Stimulated activated naive B cell treated with anti-CD40 and anti-IgM and Interleukin-4, amounts not matched to agents 10 μg/mL and 1 μg/mL and 100 μg/mL, for 72 hours (primary cell): ENCODE measurements around the gene P2RX6.

Source experiments
- ATAC-seq, 2 donors: fragments of 150-1000 bp; cut with Tn5 transposase; replicated peaks; 2 replicates each; pipeline ENCODE4 v1.10.0; 2021; ENCODE audit warnings: moderate library complexity in 1 of 2
- DNase-seq: peaks from one replicate; pipeline ENCODE4 v3.0.0; 2021
- H3K27ac Mint-ChIP-seq: one replicate; pipeline ENCODE4 v1.8.0; 2022; ENCODE audit warnings: mild to moderate bottlenecking, mixed read lengths
- H3K27me3 Mint-ChIP-seq, 2 donors: one replicate each; pipeline ENCODE4 v1.8.0; 2022; ENCODE audit warnings: mixed read lengths in 2 of 2
- H3K36me3 Mint-ChIP-seq, 2 donors: one replicate each; pipeline ENCODE4 v1.8.0; 2022; ENCODE audit warnings: mixed read lengths in 2 of 2, mild to moderate bottlenecking in 1 of 2
- H3K4me1 Mint-ChIP-seq, 2 donors: one replicate each; pipeline ENCODE4 v1.8.0; 2022; ENCODE audit warnings: mixed read lengths in 2 of 2, mild to moderate bottlenecking in 1 of 2
- H3K4me3 Mint-ChIP-seq, 2 donors: one replicate each; pipeline ENCODE4 v1.8.0; 2022; ENCODE audit warnings: mild to moderate bottlenecking in 2 of 2, mixed read lengths in 2 of 2, moderate library complexity in 1 of 2
- H3K9me3 Mint-ChIP-seq, 2 donors: one replicate each; pipeline ENCODE4 v1.8.0; 2022; ENCODE audit warnings: mixed read lengths in 2 of 2, mild to moderate bottlenecking in 1 of 2

The P2RX6 gene

DNA sequence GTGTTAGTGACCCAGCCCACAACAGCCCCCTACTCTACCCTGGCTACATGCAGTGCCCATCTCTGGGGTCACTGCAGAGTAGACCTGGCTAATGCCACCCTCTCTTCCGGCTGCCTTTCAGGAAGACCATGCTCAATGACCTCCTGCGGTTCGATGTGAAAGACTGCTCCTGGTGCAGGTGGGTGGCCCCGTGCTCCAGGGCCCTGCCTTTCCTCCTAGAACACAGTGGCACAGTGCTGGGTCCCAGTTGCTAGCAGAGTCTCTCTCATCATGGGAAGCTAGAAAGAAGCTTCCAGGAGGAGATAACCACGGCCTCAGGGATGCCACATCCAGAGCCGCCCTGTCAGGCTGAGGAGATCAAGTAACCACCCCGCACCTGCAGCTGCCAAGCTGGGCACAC lies 29.2 kb upstream of the P2RX6 start:
- peaks cover 23 to 31% of the 10 kb centered on the region in 2 donors for H3K4me1 Mint-ChIP-seq
- H3K27ac Mint-ChIP-seq: no peak overlapping the region
- DNase-seq: no peak
- H3K36me3 Mint-ChIP-seq: peaks cover 28 to 38% of the 10 kb centered on the region in 2 donors
- no peaks in the 10 kb centered on the region for H3K27me3 Mint-ChIP-seq
- no peaks in the 10 kb centered on the region for H3K9me3 Mint-ChIP-seq
- no peak for ATAC-seq
- no peak overlapping the region for H3K4me3 Mint-ChIP-seq

GRCh38 chr22:20986365-20986764 lies 28.6 kb upstream of the P2RX6 start:
- ATAC-seq: no peak
- no peaks in the 10 kb centered on the region for H3K9me3 Mint-ChIP-seq
- H3K4me3 Mint-ChIP-seq: no peak overlapping the region
- peaks cover 34 to 43% of the 10 kb centered on the region in 2 donors for H3K36me3 Mint-ChIP-seq
- peaks cover 17 to 25% of the 10 kb centered on the region in 2 donors for H3K4me1 Mint-ChIP-seq
- DNase-seq: no peak
- H3K27ac Mint-ChIP-seq: no peak overlapping the region
- H3K27me3 Mint-ChIP-seq: no peaks in the 10 kb centered on the region

DNA sequence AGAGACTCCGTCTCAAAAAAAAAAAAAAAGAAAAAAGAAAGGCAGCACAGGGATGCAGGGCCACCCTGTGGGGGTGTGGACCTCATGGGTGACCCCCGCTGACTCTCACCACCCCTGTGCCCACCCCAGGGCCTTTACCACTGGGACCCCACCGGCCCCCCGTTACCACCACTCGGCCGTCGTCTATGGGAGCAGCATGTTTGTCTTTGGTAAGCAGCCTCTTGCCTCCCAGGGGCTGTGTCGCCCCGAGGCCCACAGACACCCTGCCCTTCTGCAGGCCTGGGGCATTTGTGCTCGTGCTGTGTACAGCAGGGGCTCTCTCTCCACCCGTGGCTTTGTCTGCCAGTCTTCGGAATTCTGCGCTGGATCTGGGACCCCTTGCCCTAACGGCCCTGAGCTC lies 27.6 kb upstream of the P2RX6 start:
- no peaks in the 10 kb centered on the region for H3K27me3 Mint-ChIP-seq
- H3K4me1 Mint-ChIP-seq: peaks cover 13 to 18% of the 10 kb centered on the region in 2 donors
- no peak overlapping the region for H3K4me3 Mint-ChIP-seq
- peaks cover 34 to 48% of the 10 kb centered on the region in 2 donors for H3K36me3 Mint-ChIP-seq
- ATAC-seq (no peak), DNase-seq (no peak)
- no peaks in the 10 kb centered on the region for H3K9me3 Mint-ChIP-seq
- no peak overlapping the region for H3K27ac Mint-ChIP-seq

- ATAC-seq (no peak), DNase-seq (no peak)
- Mint-ChIP-seq H3K27me3 (no peaks in the 10 kb centered on the region), H3K27ac (no peak overlapping the region), H3K9me3 (no peaks in the 10 kb centered on the region), H3K4me3 (no peak overlapping the region), H3K36me3 (peaks cover 38 to 50% of the 10 kb centered on the region in 2 donors), H3K4me1 (peaks cover 4% of the 10 kb centered on the region in 2 donors)
Measured at GRCh38 chr22:20988573-20989322, 26.2 kb upstream of the P2RX6 start.

DNA sequence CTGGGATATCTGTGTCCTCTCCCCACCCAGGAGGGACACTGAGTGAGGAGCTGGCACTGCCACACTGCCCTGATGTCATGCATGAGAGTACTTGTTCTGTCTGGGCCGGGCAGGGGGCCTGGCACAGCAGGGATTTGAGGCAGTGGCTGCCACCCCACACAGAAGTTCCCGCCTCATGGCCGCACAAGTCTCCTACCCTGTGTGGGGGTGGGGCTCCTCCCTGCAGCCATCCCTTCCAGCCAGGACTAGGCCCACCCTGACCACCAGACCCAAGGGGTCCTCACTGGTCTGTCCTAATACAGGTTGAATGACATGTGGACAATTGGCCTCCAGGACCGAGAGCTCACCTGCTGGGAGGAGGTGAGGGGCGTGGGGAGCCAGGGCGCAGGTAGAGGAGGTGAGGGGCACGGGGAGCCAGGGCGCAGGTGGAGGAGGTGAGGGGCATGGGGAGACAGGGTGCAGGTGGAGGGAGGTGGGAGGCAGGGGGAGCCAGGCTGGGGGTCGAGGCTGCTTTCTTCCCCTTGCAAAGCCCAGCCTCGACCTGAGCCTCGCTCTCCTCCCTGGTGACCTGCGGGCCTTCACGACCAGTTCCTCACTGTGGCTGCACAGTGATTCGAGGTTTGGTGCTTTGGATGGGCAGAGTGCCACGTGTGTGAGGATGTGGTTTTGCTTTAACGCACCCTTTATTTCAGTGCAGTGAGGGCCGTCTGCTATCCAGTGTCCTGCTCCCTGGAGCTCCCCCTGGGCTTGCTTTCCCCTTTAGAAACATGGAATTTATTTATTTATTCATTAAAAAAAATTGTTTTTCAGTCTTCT lies 25.4 kb upstream of the P2RX6 start:
- H3K36me3 Mint-ChIP-seq: peaks cover 32 to 46% of the 10 kb centered on the region in 2 donors

DNA sequence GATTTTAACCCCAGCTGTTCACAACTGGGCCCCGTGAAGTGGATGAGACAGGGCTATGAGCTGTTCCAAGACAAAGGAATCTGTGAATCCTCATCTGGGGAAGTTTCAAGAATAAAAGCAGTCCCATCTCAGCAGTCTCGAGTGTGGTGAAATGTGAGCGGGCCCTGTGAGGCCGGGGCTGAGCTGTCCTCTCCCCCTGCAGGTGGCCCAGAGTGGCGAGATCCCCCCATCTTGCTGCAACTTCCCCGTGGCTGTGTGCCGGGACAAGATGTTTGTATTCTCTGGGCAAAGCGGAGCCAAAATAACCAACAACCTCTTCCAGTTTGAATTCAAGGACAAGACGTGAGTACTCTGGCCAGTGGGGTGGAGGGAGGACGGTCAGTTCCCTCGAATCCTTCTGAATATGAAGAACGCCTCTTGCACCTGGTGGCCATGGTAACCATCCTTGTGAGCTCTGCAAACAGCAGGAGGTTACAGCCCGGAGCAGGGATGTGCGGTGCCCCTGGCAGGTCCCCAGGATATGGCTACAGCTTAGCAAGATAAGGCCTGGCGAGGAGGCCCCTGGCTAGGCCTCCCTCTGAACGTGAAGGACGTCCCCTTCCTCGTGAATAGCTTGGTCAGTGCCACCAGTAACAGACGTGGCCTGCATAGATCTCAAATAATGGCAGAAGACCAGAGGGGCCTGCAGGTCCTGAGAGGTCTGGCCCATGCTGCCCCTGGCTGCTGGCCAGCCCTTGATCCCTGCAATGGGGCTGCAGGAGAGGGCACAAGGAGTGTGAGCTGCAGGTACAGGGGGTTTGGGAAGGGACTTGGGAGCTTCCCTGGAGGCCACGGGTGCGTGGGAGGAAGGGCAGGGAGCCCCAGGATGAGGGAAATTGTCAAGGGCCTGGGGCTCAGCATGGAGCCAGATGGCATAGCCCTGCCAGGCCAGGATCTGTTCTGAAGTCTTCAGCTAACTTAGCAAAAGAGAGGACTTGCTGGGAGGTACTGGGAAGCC lies 24.5 kb upstream of the P2RX6 start:
- Mint-ChIP-seq H3K9me3 (no peaks in the 10 kb centered on the region), H3K27ac (peak overlapping the region; percentile 62), H3K27me3 (no peaks in the 10 kb centered on the region), H3K4me3 (no peak overlapping the region), H3K36me3 (peaks cover 33 to 54% of the 10 kb centered on the region in 2 donors), H3K4me1 (no peaks in the 10 kb centered on the region)
- DNase-seq: no peak
- ATAC-seq: no peak

More for the DNA sequence above, 25.4 kb upstream of the P2RX6 start:
- Mint-ChIP-seq H3K27ac (no peak overlapping the region), H3K27me3 (no peaks in the 10 kb centered on the region), H3K4me1 (no peaks in the 10 kb centered on the region), H3K9me3 (no peaks in the 10 kb centered on the region), H3K4me3 (no peak overlapping the region)
- DNase-seq (no peak), ATAC-seq (no peak)

GRCh38 chr22:20991252-20992055 lies 23.5 kb upstream of the P2RX6 start:
- Mint-ChIP-seq H3K4me1 (peaks cover 2 to 3% of the 10 kb centered on the region in 2 donors), H3K27me3 (no peaks in the 10 kb centered on the region), H3K27ac (peak overlapping the region; percentile 62), H3K9me3 (no peaks in the 10 kb centered on the region), H3K4me3 (no peak overlapping the region), H3K36me3 (peaks cover 33 to 54% of the 10 kb centered on the region in 2 donors)
- ATAC-seq (no peak), DNase-seq (no peak)

DNA sequence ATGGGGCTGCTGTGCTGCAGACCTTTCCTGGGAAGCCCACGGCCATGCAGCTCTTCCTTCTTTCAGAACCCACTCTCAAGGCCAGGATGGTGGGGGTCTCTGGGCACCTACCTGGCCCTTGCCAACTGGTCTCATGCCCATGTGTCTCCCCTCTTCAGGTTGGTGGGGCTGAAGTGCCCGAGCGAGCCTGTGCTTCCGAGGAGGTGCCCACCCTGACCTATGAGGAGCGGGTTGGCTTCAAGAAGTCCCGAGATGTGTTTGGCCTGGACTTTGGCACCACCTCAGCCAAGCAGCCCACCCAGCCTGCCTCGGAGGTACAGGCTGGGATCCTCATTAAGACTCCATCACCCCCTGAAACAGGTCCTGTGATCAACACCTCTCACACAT lies 22.9 kb upstream of the P2RX6 start:
- no peak overlapping the region for H3K27ac Mint-ChIP-seq
- no peak overlapping the region for H3K4me3 Mint-ChIP-seq
- ATAC-seq: no peak
- H3K4me1 Mint-ChIP-seq: peaks cover 2 to 3% of the 10 kb centered on the region in 2 donors
- no peaks in the 10 kb centered on the region for H3K27me3 Mint-ChIP-seq
- H3K9me3 Mint-ChIP-seq: no peaks in the 10 kb centered on the region
- DNase-seq: no peak
- H3K36me3 Mint-ChIP-seq: peaks cover 31 to 52% of the 10 kb centered on the region in 2 donors

DNA sequence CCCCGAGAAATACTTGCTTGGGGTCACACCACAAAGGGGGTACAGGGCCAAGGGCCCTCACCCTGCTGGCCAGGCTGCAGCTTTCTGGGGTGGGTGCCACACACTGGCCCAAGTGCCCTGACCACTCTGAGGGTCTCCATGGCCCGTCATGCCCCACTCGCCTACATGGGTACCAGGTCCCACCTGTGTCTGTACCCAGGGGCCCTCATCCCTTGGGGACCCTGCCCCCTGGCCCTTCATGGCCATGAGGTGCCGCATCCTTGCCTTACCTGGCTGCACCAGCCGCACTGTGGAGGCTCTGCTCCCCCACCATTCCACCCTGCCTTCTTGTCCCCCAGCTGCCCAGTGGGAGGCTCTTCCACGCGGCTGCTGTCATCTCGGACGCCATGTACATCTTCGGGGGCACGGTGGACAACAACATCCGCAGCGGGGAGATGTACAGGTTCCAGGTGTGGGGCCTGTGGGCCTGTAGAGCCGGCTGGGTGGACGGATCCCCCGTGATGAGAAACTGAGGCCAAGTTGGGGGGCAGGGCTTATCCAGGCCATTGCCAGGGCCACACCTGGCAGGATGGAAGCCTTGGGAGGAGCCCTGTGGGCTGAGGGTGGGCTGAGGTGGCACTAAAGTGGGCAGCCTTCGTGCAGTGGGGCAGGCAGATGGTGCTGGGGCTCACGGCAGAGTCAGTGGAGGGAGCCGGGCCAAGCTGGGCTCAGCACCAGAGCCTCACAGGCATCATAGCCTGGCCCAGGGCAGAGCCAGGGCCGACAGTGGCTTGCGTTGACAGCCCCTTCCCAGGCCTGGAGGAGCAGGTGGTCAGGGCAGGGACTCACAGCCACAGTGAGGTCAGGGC lies 22.3 kb upstream of the P2RX6 start:
- Mint-ChIP-seq H3K27ac (no peak overlapping the region), H3K36me3 (peaks cover 27 to 49% of the 10 kb centered on the region in 2 donors), H3K4me1 (peaks cover 2 to 3% of the 10 kb centered on the region in 2 donors), H3K9me3 (no peaks in the 10 kb centered on the region), H3K27me3 (no peaks in the 10 kb centered on the region), H3K4me3 (no peak overlapping the region)
- ATAC-seq (no peak), DNase-seq (no peak)

GRCh38 chr22:20993304-20994127 lies 21.4 kb upstream of the P2RX6 start:
- Mint-ChIP-seq H3K27me3 (no peaks in the 10 kb centered on the region), H3K4me1 (peaks cover 8 to 10% of the 10 kb centered on the region in 2 donors), H3K9me3 (no peaks in the 10 kb centered on the region), H3K27ac (no peak overlapping the region), H3K4me3 (no peak overlapping the region), H3K36me3 (peaks cover 30 to 51% of the 10 kb centered on the region in 2 donors)
- ATAC-seq (no peak), DNase-seq (no peak)

DNA sequence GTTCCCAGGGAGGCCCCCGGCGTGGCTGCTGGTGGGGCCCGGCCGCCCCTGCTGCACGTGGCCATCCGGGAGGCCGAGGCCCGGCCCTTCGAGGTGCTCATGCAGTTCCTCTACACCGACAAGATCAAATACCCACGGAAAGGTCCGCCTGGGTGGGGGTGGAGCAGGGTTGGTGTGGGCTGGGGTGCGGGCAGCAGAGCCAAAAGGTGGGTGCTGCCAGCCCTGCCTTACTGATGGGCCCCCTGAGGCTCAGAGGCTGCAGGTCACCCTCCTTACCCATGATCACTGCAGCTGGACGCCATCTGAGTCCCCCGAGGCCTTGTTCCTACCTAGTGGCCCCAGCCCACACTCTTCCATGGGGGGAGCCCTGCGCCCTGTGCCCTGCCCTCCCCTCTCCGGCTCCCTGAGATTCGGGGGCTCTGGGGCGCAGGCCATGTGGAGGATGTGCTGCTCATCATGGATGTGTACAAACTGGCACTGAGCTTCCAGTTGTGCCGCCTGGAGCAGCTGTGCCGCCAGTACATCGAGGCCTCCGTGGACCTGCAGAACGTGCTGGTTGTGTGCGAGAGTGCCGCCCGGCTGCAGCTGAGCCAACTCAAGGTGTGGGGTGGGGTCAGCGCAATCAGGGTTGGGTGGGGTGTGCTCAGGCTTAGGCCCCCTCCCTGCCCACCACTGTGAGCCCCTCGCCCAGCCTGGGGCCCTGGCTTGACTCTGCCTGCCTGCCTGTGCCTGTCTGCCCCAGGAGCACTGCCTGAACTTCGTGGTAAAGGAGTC lies 20.6 kb upstream of the P2RX6 start:
- no peaks in the 10 kb centered on the region for H3K27me3 Mint-ChIP-seq
- no peak overlapping the region for H3K4me3 Mint-ChIP-seq
- H3K27ac Mint-ChIP-seq: no peak overlapping the region
- DNase-seq: no peak
- no peaks in the 10 kb centered on the region for H3K9me3 Mint-ChIP-seq
- H3K4me1 Mint-ChIP-seq: peaks cover 8 to 11% of the 10 kb centered on the region in 2 donors
- peaks cover 31 to 50% of the 10 kb centered on the region in 2 donors for H3K36me3 Mint-ChIP-seq
- no peak for ATAC-seq
